Hippocampal formation (tissue), 2 donors: ENCODE results near the gene AUTS2.
"Not testable (repeated sequence)": the region's sequence is repeated elsewhere in the genome, so short reads cannot be mapped to it uniquely, and the experiment has no call there.

Experiments
- DNase-seq, 2 donors: peaks; one replicate each; lab custom pipeline; 2025; lab: John Stamatoyannopoulos, UW

AUTS2 gene

GRCh38 chr7:69761290-69761922 lies 163.1 kb downstream of the AUTS2 start:
- DNase-seq = no peak

GRCh38 chr7:69762821-69763352 lies 164.6 kb downstream of the AUTS2 start:
- DNase-seq = no peak

- no peak for DNase-seq
Measured at GRCh38 chr7:69763513-69763912, 165.2 kb downstream of the AUTS2 start.

GRCh38 chr7:69764147-69764546 lies 165.9 kb downstream of the AUTS2 start:
- DNase-seq = no peak

GRCh38 chr7:69764681-69765080 lies 166.4 kb downstream of the AUTS2 start:
- DNase-seq = no peak

GRCh38 chr7:69765879-69766278 lies 167.6 kb downstream of the AUTS2 start:
- DNase-seq = no peak

- no peak for DNase-seq
Measured at GRCh38 chr7:69768986-69769595, 170.8 kb downstream of the AUTS2 start.

- DNase-seq = no peak
Measured at GRCh38 chr7:69769826-69770225, 171.6 kb downstream of the AUTS2 start.

GRCh38 chr7:69770613-69771012 lies 172.3 kb downstream of the AUTS2 start:
- DNase-seq = no peak

- no peak for DNase-seq
Measured at GRCh38 chr7:69772718-69773436, 174.6 kb downstream of the AUTS2 start.

GRCh38 chr7:69773535-69774225 lies 175.4 kb downstream of the AUTS2 start:
- DNase-seq = no peak

- no peak for DNase-seq
Measured at GRCh38 chr7:69775231-69775771, 177.0 kb downstream of the AUTS2 start.

GRCh38 chr7:69776611-69777010 lies 178.3 kb downstream of the AUTS2 start:
- DNase-seq = no peak

GRCh38 chr7:69778138-69778537 lies 179.9 kb downstream of the AUTS2 start:
- DNase-seq = no peak

- DNase-seq = no peak
Measured at GRCh38 chr7:69780379-69780778, 182.1 kb downstream of the AUTS2 start.

GRCh38 chr7:69781412-69781846 lies 183.2 kb downstream of the AUTS2 start:
- DNase-seq = no peak

- DNase-seq = peak; percentile 16 to 34
Measured at GRCh38 chr7:69782917-69783684, 184.8 kb downstream of the AUTS2 start.

GRCh38 chr7:69786130-69786529 lies 187.9 kb downstream of the AUTS2 start:
- DNase-seq = not testable (repeated sequence)

- DNase-seq = no peak
Measured at GRCh38 chr7:69786730-69787395, 188.6 kb downstream of the AUTS2 start.

GRCh38 chr7:69787736-69788431 lies 189.6 kb downstream of the AUTS2 start:
- DNase-seq = peak in 1 of 2 donors; percentile 18
